ENCODE results near the gene TDRD12. TPM values are rescaled to one million over a fixed set of nuclear protein-coding genes. Genes with fewer than 3 reads are reported as not detected.
"Not testable (repeated sequence)": the region's sequence is repeated elsewhere in the genome, so short reads cannot be mapped to it uniquely, and the experiment has no call there.

The TDRD12 gene
- total RNA-seq, 1 donor from 2014 or later: 1.2 TPM

DNA sequence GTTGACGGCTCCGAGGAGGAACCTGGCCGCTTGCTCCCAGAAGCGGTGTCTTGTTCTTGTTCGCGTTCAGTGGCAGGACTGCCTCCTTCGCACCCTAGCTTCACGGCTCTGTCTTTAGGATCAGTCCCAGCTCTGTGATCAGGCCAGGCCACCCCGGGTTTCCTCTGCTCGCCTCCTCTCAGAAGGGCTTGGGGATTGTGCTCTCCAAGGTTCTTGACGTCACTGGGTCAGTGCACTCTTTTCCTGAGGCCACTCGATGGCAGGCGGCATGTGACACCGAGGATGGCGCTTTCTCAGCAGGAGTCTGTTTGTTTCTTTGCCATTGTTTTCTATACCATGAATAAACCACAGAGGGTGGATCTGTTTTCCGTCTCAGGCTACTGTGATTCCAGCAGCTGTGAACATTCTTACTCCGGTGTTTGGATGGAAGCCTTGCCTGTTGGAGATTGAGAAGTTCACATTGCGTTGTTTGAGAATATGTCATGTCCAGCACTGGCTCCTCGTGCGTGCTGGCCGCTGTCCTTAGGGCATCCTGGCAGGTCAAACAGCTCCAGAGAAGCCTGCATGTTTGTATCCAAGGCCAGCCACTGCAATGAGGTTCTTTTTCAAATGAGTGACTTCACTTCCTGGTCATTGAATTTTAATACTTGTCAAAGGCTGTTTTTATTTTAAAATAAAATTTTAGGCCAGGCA, 105.5 kb downstream of the TDRD12 start:
- no peak for DNase-seq (ENCODE audit: low spot score in 2 of 2)
- FAIRE-seq: no peak

- DNase-seq (ENCODE audit: low spot score in 2 of 2): no peak
- no peak for FAIRE-seq
These were observed 108.6 kb downstream of the TDRD12 start for GRCh38 chr19:32828139-32828538.

DNA sequence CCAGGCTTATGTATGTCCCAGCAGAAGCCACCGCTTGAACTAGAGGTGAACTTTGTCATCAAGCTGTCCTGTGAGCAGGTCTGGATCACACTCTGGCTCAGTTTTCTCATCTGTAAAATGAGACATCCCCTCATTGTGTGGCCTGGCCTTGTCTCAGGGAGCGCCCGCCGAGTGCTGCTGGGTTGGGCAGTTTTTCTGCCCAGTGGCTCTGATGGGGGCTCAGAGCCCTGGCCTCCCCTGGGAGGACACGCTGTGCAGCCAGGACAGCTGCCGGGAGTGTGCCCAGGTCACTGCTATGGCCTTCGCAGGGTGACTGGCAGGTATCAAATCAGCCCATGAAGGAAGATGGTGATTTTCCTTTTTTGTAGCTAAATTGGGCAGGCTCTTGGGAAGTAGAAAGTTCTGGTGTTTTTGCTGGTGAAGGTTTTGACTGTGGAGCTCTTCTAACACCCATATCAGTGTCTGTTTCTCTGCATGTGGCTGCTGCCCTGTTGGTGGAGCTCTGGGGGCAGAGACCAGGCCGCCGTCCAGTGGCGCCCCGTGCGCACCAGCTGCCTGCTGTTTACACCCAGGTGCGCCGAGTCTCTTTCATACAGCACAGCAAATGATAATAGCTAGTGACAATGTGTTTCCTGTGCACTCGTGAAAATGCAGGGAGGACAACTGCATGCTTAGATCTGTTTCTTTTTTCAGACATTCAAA, 109.2 kb downstream of the TDRD12 start:
- FAIRE-seq (no peak), DNase-seq (ENCODE audit: low spot score in 2 of 2) (no peak)

GRCh38 chr19:32829345-32829896, 109.9 kb downstream of the TDRD12 start:
- FAIRE-seq (no peak), DNase-seq (ENCODE audit: low spot score in 2 of 2) (no peak)

DNA sequence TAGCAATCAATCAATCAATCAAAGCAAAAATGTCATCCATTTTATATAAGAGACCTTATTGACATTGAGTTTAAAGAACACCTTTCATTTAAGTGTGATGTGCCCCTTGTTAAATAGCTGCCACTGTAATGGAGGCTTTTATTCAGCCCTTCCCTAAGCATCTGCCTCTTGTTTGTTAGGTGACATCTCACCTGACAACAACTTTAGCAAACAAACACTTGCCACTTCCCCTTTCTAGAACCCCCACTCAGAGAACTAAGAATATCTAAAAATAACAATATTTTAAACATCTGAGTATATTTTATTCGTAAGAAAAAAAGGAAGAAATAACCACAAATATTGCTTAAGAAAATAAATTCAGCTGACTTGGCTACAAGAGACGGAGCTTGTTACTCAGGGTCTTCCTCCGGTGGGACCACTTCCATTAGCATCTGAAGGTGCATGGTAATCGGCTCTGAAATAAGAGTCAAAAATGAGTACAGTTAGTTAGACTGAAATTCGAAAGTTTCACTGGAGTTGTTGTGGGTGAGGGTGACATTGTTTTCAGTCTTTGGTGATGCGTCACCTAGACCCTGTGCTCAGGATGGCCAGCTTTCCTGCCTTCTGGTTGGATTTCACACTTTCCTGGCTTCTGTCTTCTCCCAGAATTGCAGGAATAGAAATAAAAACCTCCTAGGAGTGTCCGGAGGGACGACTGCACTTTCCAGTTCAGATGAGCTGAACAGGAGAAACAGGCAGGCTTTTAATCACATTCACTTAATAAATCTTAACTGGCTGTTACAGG, 110.9 kb downstream of the TDRD12 start:
- FAIRE-seq (no peak), DNase-seq (ENCODE audit: low spot score in 2 of 2) (no peak)

- FAIRE-seq (no peak), DNase-seq (ENCODE audit: low spot score in 2 of 2) (no peak)
These were observed 112.0 kb downstream of the TDRD12 start for GRCh38 chr19:32831611-32832010.

DNA sequence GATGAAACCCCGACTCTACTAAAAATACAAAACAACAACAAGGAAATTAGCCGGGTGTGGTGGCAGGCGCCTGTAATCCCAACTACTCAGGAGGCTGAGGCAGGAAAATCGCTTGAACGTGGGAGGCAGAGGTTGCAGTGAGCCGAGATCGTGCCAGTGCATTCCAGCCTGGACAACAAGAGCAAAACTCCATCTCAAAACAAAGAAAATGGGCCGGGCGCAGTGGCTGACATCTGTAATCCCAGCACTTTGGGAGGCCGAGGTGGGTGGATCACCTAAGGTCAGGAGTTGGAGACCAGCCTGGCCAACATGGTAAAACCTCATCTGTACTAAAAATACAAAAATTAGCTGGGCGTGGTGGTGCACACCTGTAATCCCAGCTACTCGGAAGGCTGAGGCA, 112.5 kb downstream of the TDRD12 start:
- not testable (repeated sequence) for DNase-seq (ENCODE audit: low spot score in 2 of 2); FAIRE-seq

DNA sequence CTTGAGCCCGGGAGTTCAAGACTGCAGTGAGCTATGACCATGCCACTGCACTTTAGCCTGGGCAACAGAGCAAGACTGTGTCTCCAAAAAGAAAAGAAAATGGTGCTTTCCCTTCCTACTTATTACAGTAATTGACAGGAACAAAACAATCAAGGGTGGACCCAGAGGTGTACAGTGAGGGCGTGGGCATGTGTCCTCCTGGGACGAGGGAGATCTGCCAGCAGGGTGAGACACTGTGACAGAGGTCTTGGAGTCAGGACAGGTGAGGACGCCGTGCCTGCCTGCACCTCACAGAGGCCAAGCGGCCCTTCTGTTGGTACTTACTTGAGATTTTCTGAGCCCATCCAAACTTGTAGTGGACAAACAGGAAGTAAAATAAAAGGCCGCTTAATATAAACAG, 113.3 kb downstream of the TDRD12 start:
- DNase-seq (ENCODE audit: low spot score in 2 of 2); FAIRE-seq: not testable (repeated sequence)

GRCh38 chr19:32833388-32833787, 113.8 kb downstream of the TDRD12 start:
- not testable (repeated sequence) for DNase-seq (ENCODE audit: low spot score in 2 of 2); FAIRE-seq

DNA sequence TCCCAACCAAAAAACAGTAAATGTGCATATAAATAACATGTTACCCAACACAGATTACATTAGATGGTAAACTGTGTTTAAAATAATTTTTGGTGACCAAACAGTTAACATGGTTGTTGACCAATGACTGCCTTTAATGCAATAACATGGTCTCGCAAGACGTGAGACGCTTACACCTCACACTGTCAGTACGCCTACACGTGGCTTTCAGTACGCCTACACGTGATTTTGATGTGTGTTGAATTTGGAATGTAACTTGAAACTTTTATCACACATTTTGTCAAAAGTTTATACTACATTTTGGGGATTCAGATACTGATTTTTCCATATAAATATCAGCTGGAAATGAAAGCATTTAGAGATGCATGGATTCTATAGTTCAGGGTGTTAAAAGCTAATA, 118.0 kb downstream of the TDRD12 start:
- DNase-seq (ENCODE audit: low spot score in 2 of 2) (no peak), FAIRE-seq (no peak)

DNA sequence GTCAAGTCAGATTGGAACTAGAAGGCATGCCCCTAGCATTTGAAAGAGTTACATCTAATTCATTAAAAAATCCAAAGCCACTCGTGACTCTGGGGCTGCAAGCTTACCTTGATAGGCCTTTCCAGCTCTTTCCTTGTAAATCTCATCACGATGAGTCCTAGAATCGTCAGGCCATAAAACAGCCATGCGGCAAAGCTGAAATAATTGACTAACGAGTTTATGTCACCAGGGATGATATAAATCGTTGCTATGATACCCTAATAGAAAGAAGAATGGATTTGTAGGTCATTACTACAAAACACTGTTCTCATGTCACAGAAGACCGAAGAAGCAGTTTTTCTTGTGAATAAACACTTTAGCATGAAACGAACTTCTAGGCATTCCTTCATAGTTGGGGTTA, 122.5 kb downstream of the TDRD12 start:
- FAIRE-seq (no peak), DNase-seq (ENCODE audit: low spot score in 2 of 2) (no peak)

GRCh38 chr19:32843716-32844245, 124.2 kb downstream of the TDRD12 start:
- FAIRE-seq (no peak), DNase-seq (ENCODE audit: low spot score in 2 of 2) (no peak)

GRCh38 chr19:32848035-32848434, 128.5 kb downstream of the TDRD12 start:
- not testable (repeated sequence) for FAIRE-seq; DNase-seq (ENCODE audit: low spot score in 2 of 2)

DNA sequence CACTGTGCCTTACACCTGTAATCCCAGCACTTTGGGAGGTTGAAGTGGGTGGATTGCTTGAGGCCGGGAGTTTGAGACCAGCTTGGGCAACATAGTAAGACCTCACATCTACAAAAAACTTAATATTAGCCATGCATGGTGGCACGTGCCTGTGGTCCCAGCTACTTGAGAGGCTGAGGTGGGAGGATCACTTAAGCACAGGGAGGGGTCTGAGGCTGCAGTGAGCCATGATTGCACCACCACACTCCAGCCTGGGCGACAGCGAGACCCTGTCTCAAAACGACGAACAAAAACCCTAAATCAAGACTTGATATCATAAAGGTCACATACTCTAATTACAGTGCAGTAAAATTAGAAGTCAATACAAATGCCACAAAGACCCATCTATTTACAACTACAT, 132.6 kb downstream of the TDRD12 start:
- DNase-seq (ENCODE audit: low spot score in 2 of 2) (no peak), FAIRE-seq (no peak)

- FAIRE-seq; DNase-seq (ENCODE audit: low spot score in 2 of 2): not testable (repeated sequence)
These were observed 137.3 kb downstream of the TDRD12 start for GRCh38 chr19:32856818-32857217.

DNA sequence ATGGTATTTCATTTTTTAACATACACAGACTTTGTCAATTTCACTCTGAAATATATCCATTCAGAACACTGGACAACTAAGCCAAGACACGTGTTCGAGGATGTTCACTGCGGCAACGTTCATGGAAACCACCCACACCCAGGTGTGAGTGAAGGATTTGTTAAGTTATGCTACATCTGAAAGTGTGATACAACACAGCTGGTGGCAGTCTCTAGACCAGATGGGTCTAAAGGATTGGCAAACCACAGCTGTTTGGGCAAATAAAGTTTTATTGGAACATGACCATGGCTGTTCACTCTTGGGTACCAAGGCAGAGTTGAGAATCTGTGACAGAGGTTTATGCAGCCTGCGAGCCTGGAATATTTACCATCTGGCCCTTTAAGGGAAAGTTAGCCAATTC, 138.0 kb downstream of the TDRD12 start:
- FAIRE-seq: no peak
- DNase-seq (ENCODE audit: low spot score in 2 of 2): no peak

DNA sequence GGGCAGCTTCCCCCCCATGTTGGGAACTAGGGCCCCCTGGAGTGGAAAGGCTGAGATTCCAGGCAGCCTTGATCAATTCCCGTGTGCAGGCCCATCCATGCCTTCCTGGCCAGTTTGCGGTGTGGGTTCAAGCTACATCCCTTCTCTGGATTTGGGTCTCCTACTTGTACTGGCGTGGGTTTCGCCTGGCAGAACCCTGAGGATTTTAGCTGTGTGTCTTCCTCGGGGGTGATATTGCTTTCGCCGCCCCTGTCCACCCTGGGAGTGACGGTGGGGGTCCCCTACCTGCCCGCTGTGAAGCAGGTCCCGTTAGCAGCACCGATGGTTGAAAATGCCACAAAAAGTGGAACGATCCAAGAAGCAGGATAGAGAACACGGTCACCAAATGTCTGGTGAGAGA, 138.6 kb downstream of the TDRD12 start:
- FAIRE-seq (no peak), DNase-seq (ENCODE audit: low spot score in 2 of 2) (no peak)

DNA sequence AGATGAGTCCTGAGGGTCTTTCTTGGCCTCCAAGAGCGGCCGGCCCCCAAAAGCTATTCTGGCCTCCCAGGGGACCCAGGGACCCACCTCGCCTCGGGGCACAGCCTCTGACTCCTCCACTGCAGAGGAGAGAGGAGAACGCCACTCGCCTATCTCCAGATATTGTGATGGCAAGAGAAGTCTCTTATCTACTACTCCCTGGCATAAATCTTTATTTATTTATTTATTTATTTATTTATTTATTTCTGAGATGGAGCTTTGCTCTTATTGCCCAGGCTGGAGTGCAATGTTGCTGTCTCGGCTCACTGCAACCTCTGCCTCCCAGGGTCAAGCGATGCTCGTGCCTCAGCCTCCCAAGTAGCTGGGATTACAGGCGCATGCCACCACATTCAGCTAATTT, 139.0 kb downstream of the TDRD12 start:
- FAIRE-seq: no peak
- DNase-seq (ENCODE audit: low spot score in 2 of 2): no peak

DNA sequence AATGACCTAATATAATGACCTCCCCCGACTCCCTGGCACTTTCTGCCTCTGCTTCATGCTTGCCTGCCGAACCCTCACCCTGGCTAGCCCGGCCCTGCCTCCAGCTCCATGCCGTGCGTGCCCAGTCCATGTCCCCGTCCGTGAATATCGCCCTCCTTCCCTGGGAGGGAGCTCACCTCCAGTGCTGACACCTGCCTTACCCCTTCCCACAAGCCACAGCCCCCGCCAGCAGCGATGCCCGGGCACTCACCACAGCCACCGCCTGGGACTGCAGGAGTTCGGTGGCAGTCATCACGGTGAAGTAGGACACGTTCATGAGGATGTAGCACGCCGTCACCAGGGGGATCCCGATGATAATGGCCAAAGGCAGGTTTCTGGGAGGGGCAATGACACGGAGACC, 140.0 kb downstream of the TDRD12 start:
- FAIRE-seq (no peak), DNase-seq (ENCODE audit: low spot score in 2 of 2) (no peak)

GRCh38 chr19:32861596-32861995, 142.0 kb downstream of the TDRD12 start:
- DNase-seq (ENCODE audit: low spot score in 2 of 2) (no peak), FAIRE-seq (no peak)

GRCh38 chr19:32862173-32862572, 142.6 kb downstream of the TDRD12 start:
- FAIRE-seq: no peak
- no peak for DNase-seq (ENCODE audit: low spot score in 2 of 2)
